Subcutaneous adipose tissue (tissue), 4 donors: ENCODE data around the gene VWA1. TPM values are rescaled to one million over a fixed set of nuclear protein-coding genes. Genes with fewer than 3 reads are reported as not detected.

Experiments used
- total RNA-seq, 4 donors: library from RNA; depleted of rRNA; stranded (reverse); fragments of >200 nt; gene quantifications; one replicate each; pipeline ENCODE4 v1.1.0, GENCODE V29; 2016
- TF ChIP-seq, protein P1 (sequence below): fragments of 450-650 bp; IDR thresholded peaks from one replicate; pipeline ENCODE4 v1.5.1; 2016; ENCODE audit warnings: low read depth, mild to moderate bottlenecking, control low read depth, antibody characterized with exemption, moderate library complexity

The VWA1 gene
- total RNA-seq, 4 donors from 2014 or later = 6.0 to 21.3 (median 10.3) TPM

GRCh38 chr1:1419813-1420653, 15.5 kb upstream of the VWA1 start:
- TF ChIP-seq, protein P1, sequence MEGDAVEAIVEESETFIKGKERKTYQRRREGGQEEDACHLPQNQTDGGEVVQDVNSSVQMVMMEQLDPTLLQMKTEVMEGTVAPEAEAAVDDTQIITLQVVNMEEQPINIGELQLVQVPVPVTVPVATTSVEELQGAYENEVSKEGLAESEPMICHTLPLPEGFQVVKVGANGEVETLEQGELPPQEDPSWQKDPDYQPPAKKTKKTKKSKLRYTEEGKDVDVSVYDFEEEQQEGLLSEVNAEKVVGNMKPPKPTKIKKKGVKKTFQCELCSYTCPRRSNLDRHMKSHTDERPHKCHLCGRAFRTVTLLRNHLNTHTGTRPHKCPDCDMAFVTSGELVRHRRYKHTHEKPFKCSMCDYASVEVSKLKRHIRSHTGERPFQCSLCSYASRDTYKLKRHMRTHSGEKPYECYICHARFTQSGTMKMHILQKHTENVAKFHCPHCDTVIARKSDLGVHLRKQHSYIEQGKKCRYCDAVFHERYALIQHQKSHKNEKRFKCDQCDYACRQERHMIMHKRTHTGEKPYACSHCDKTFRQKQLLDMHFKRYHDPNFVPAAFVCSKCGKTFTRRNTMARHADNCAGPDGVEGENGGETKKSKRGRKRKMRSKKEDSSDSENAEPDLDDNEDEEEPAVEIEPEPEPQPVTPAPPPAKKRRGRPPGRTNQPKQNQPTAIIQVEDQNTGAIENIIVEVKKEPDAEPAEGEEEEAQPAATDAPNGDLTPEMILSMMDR = no peak

DNA sequence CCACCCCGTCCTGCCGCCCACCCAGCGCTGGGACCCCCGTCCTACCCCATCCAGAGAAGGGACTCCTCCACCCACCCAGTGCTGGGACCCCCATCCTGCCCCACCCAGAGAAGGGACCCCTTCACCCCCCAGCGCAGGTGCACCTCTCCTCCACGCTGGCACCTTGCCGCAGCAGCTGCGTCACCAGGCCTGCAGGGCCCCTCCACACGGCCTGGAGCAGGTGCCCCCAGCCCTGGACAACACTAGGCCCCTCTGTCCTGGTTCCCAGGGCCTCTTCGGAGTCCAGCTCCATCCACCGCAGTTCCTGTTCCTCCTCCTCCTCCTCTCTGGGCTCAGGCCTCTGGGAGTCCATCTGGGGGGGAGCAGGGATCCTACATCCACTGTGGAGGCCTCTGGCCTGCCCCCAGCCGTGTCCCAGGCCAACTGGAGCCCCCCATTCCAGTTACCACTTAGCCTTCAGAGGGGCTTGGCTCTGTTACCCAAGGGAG, 14.8 kb upstream of the VWA1 start:
- TF ChIP-seq, protein P1 = no peak

DNA sequence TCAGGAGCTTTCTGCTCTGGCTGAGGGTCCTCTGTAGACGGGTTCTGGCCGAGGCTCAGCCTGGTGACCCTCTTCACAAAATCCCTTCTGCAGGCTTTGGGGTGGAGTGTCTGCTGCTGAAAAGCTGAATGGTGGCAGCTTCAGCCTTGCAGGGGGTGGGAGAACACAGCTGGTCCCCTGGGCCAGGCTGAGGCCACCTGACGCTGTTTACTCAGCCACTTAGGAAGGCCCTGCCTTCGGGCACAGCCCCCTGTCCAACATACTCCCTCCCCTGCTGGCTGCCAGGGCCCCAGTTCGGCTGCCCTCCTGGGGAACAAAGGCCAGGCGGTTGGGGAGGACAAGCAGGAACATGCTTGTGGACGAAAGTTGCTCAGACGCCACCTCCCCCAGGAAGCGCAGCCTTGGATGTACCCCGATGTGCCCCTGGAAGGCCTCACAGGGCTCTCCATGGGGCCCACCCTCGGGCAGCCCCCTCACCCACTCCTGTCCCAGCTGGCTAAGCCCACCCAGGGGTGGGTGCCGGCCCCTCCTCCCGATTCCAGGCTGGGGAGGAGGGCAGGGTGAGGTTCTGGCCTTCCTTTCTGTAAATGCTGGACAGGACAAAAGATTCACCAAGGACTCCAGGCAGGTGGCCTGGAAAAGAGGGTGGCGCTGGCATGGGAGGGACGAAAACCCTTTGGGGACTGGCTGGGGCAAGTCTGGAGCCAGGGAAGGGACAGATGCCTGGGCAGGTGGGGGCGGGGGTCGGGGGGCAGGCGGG, 14.2 kb upstream of the VWA1 start, which contains the start of gene ANKRD65:
Gene ANKRD65, minus strand, starts transcription at position 130 of the 760 bp plus-strand sequence. CDS start 271 bp downstream, outside the sequence.
- TF ChIP-seq, protein P1 = no peak

DNA sequence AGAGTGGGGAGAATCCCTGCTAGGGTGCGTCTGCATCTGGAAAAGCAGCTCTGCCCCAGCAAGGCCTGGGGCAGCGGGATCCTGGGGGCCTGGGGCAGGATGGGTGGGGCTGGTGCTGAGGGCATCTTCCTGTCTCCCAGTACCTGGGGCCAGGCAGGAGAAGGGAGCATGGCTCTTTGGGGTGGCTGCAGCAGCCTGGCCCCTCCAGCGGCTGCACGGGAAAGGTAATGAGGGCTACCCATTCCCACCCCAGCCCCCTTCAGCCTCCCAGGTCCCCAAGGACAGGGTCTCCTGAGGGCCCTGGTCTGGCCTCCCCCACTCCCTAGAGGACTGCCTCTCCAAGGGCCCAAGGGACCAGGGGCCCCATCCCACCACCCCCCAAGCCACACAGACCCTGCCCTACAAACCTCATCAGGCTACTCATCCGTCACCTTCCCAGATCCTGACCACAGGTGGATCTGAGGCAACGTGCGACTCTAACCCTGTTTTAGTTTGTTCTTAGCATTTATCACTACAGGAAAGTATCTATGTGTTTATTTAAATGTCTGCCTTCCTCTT, 13.5 kb upstream of the VWA1 start:
- TF ChIP-seq, protein P1 = no peak

GRCh38 chr1:1422465-1423244, 12.8 kb upstream of the VWA1 start:
- TF ChIP-seq, protein P1 = no peak

DNA sequence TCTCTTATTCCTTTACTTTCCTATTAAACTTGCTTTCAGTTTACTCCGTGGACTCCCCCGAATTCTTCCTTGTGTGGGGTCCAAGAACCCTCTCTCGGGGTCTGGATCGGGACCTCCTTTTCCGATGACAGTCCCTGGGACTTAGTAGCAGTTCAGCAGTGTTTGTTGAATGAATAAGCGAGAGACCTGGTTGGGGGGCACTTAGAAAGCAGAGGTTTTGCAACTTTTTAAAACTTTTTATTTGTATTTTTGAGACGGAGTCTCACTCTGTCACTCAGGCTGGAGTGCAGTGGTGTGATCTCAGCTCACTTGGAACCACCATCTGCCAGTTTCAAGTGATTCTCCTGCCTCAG, 12.3 kb upstream of the VWA1 start:
- TF ChIP-seq, protein P1 = no peak
